GM23248 (cell line): ENCODE measurements around the gene JAML. TPM values are rescaled to one million over a fixed set of nuclear protein-coding genes. Genes with fewer than 3 reads are reported as not detected.

Experiments
- DNase-seq: peaks from one replicate; pipeline ENCODE4 v3.0.0-alpha.2; 2015
- H2AFZ ChIP-seq: fragments of 200-600 bp; sonication (generic); 2 replicates; pipeline ENCODE4 v1.6.1; 2016; ENCODE audit warnings: antibody characterized with exemption
- H3F3A ChIP-seq: fragments of 200-600 bp; sonication (generic); 2 replicates; pipeline ENCODE4 v1.6.1; 2016; ENCODE audit warnings: mild to moderate bottlenecking, antibody characterized with exemption, mixed run types; ENCODE audit not compliant: insufficient read depth
- H3K27ac ChIP-seq: fragments of 200-600 bp; sonication (generic); 2 replicates; pipeline ENCODE4 v1.5.1; 2016; ENCODE audit warnings: mild to moderate bottlenecking
- H3K27me3 ChIP-seq: fragments of 200-600 bp; sonication (generic); replicated peaks from 2 replicates; pipeline ENCODE4 v1.6.1; 2016; ENCODE audit warnings: mild to moderate bottlenecking; ENCODE audit not compliant: insufficient read depth
- H3K36me3 ChIP-seq: fragments of 200-600 bp; sonication (generic); 2 replicates; pipeline ENCODE4 v1.6.1; 2016; ENCODE audit warnings: low read depth, mild to moderate bottlenecking
- H3K4me1 ChIP-seq: fragments of 200-600 bp; sonication (generic); 2 replicates; pipeline ENCODE4 v1.6.1; 2016; ENCODE audit warnings: mild to moderate bottlenecking; ENCODE audit not compliant: insufficient read depth
- H3K4me2 ChIP-seq: fragments of 200-600 bp; sonication (generic); one replicate; pipeline ENCODE4 v1.6.1; 2016; ENCODE audit warnings: mild to moderate bottlenecking; ENCODE audit not compliant: unreplicated experiment
- H3K4me3 ChIP-seq: fragments of 200-600 bp; sonication (generic); 2 replicates; pipeline ENCODE4 v1.5.1; 2016; ENCODE audit warnings: mild to moderate bottlenecking
- H3K79me2 ChIP-seq: fragments of 200-600 bp; sonication (generic); 2 replicates; pipeline ENCODE4 v1.6.1; 2016; ENCODE audit warnings: mild to moderate bottlenecking; ENCODE audit not compliant: insufficient read depth
- H3K9ac ChIP-seq: fragments of 200-600 bp; sonication (generic); 2 replicates; pipeline ENCODE4 v1.6.1; 2016; ENCODE audit warnings: mild to moderate bottlenecking
- H3K9me2 ChIP-seq: fragments of 200-600 bp; sonication (generic); 2 replicates; pipeline ENCODE4 v1.6.1; 2016; ENCODE audit warnings: mixed run types, mild to moderate bottlenecking, moderate library complexity; ENCODE audit not compliant: insufficient read depth
- H3K9me3 ChIP-seq: fragments of 200-600 bp; sonication (generic); one replicate; pipeline ENCODE4 v1.6.1; 2017; ENCODE audit warnings: low read depth
- H4K20me1 ChIP-seq: fragments of 200-600 bp; sonication (generic); 2 replicates; pipeline ENCODE4 v1.6.0; 2016; ENCODE audit not compliant: insufficient read depth
- EZH2 ChIP-seq: fragments of 200-600 bp; sonication (generic); IDR thresholded peaks from 2 replicates; pipeline ENCODE4 v1.6.1; 2018; ENCODE audit warnings: antibody characterized with exemption, mild to moderate bottlenecking; ENCODE audit not compliant: insufficient read depth, poor library complexity, severe bottlenecking
- EZH2phosphoT487 ChIP-seq: fragments of 200-600 bp; sonication (generic); IDR thresholded peaks from 2 replicates; pipeline ENCODE4 v1.6.1; 2018; ENCODE audit warnings: antibody characterized with exemption, moderate library complexity, mild to moderate bottlenecking, low read depth; ENCODE audit not compliant: insufficient read depth
- WGBS, 2 experiments: methylation state at CpG; one replicate each; pipeline ENCODE4 v1.1.6; 2015 to 2017; ENCODE audit warnings: low lambda C conversion rate in 2 of 2, low coverage in 1 of 2; ENCODE audit errors: missing lambda C conversion rate in 2 of 2; 5-methylcytosine and 5-hydroxymethylcytosine counted together
- in situ Hi-C: fragments of 300-500 bp; cut with MboI; formaldehyde crosslinking; loops from 2 replicates; pipeline ENCODE4 v1.15.0; 2020
- polyA plus RNA-seq: library from polyadenylated mRNA; unstranded; fragments of >200 nt; fragmentation: Nextera tagmentation; extraction: Ambion mirVana; gene quantifications from 2 replicates; pipeline ENCODE4 v1.2.1, GENCODE V29; 2016
- total RNA-seq: library from RNA; depleted of rRNA; stranded (reverse); fragments of >200 nt; shearing (Covaris generic); gene quantifications from 2 replicates; pipeline ENCODE4 v1.2.3, GENCODE V29; 2014

Gene JAML
- total and polyA plus RNA-seq, 2 experiments from 2014 or later, result not detected

GRCh38 chr11:118223570-118223969 lies 1.2 kb downstream of the JAML start:
- TF ChIP-seq EZH2, result no peak
- no peak for TF ChIP-seq EZH2phosphoT487
- H4K20me1 ChIP-seq, result no peaks in the 10 kb centered on the region
- no peak overlapping the region for H3K9ac ChIP-seq
- no peak overlapping the region for H3K27ac ChIP-seq
- no peak overlapping the region for H3K4me3 ChIP-seq
- no peak for DNase-seq
- no peaks in the 10 kb centered on the region for H3K9me3 ChIP-seq
- H3K9me2 ChIP-seq, result no peaks in the 10 kb centered on the region
- in situ Hi-C loops, result no loop called here
- no peaks in the 10 kb centered on the region for H3F3A ChIP-seq
- WGBS, 2 experiments, result 65 to 72% methylated on average over 2 of the region's 2 CpGs
- H3K36me3 ChIP-seq, result no peaks in the 10 kb centered on the region
- no peak overlapping the region for H2AFZ ChIP-seq
- H3K4me2 ChIP-seq, result no peak overlapping the region
- H3K4me1 ChIP-seq, result no peaks in the 10 kb centered on the region
- H3K79me2 ChIP-seq, result no peaks in the 10 kb centered on the region
- H3K27me3 ChIP-seq, result peaks cover 7% of the 10 kb centered on the region

GRCh38 chr11:118222437-118222836 lies 2.4 kb downstream of the JAML start:
- Histone ChIP-seq H3K4me1 (no peaks in the 10 kb centered on the region), H3F3A (no peaks in the 10 kb centered on the region), H4K20me1 (no peaks in the 10 kb centered on the region), H3K27me3 (peaks cover 7% of the 10 kb centered on the region), H3K4me3 (no peak overlapping the region), H3K79me2 (no peaks in the 10 kb centered on the region), H3K9me2 (no peaks in the 10 kb centered on the region), H3K9me3 (no peaks in the 10 kb centered on the region), H3K9ac (no peak overlapping the region), H2AFZ (no peak overlapping the region), H3K4me2 (no peak overlapping the region), H3K27ac (no peak overlapping the region), H3K36me3 (no peaks in the 10 kb centered on the region)
- in situ Hi-C loops, result no loop called here
- TF ChIP-seq EZH2phosphoT487 (no peak), EZH2 (no peak)
- 18% methylated on average over 4 of the region's 4 CpGs for WGBS, 2 experiments
- no peak for DNase-seq

- H2AFZ ChIP-seq, result no peak overlapping the region
- no peak overlapping the region for H3K27ac ChIP-seq
- no peaks in the 10 kb centered on the region for H3K9me2 ChIP-seq
- H3K9me3 ChIP-seq, result no peaks in the 10 kb centered on the region
- H3K79me2 ChIP-seq, result no peaks in the 10 kb centered on the region
- WGBS, 2 experiments, result 37 to 60% methylated on average over 5 of the region's 5 CpGs
- no peaks in the 10 kb centered on the region for H3F3A ChIP-seq
- in situ Hi-C loops, result no loop called here
- TF ChIP-seq EZH2 (no peak), EZH2phosphoT487 (no peak)
- H3K27me3 ChIP-seq, result peaks cover 7% of the 10 kb centered on the region
- H3K4me1 ChIP-seq, result no peaks in the 10 kb centered on the region
- no peaks in the 10 kb centered on the region for H3K36me3 ChIP-seq
- H4K20me1 ChIP-seq, result no peaks in the 10 kb centered on the region
- no peak overlapping the region for H3K9ac ChIP-seq
- H3K4me2 ChIP-seq, result no peak overlapping the region
- H3K4me3 ChIP-seq, result no peak overlapping the region
- no peak for DNase-seq
Measured at GRCh38 chr11:118221419-118221818, 3.4 kb downstream of the JAML start.

- Histone ChIP-seq H3F3A (no peaks in the 10 kb centered on the region), H3K4me2 (no peak overlapping the region), H3K4me3 (no peak overlapping the region), H3K79me2 (no peaks in the 10 kb centered on the region), H3K9me2 (no peaks in the 10 kb centered on the region), H3K27me3 (peaks cover 8% of the 10 kb centered on the region), H4K20me1 (no peaks in the 10 kb centered on the region), H3K9me3 (no peaks in the 10 kb centered on the region), H3K27ac (no peak overlapping the region), H2AFZ (no peak overlapping the region), H3K9ac (no peak overlapping the region), H3K36me3 (no peaks in the 10 kb centered on the region), H3K4me1 (no peaks in the 10 kb centered on the region)
- no peak for TF ChIP-seq EZH2phosphoT487
- no peak for TF ChIP-seq EZH2
- in situ Hi-C loops, result no loop called here
- 73 to 76% methylated on average over 1 of the region's 1 CpG for WGBS, 2 experiments
- DNase-seq, result no peak
Measured at GRCh38 chr11:118219732-118220131, 5.1 kb downstream of the JAML start.

GRCh38 chr11:118219244-118219643 lies 5.6 kb downstream of the JAML start:
- Histone ChIP-seq H3K79me2 (no peaks in the 10 kb centered on the region), H3K27me3 (peaks cover 12% of the 10 kb centered on the region), H3F3A (no peaks in the 10 kb centered on the region), H3K4me1 (no peaks in the 10 kb centered on the region), H3K9me3 (no peaks in the 10 kb centered on the region), H4K20me1 (no peaks in the 10 kb centered on the region), H3K9ac (no peak overlapping the region), H3K27ac (no peak overlapping the region), H3K4me2 (no peak overlapping the region), H3K9me2 (no peaks in the 10 kb centered on the region), H3K36me3 (no peaks in the 10 kb centered on the region), H2AFZ (no peak overlapping the region), H3K4me3 (no peak overlapping the region)
- DNase-seq, result no peak
- TF ChIP-seq EZH2phosphoT487 (no peak), EZH2 (no peak)
- in situ Hi-C loops, result no loop called here
